Frontal cortex (tissue), 4 donors: ENCODE results near the gene SORBS2. TPM values are rescaled to one million over a fixed set of nuclear protein-coding genes. Genes with fewer than 3 reads are reported as not detected.

Experiments used
- DNase-seq, 2 donors: peaks; one replicate each; pipeline ENCODE4 v3.0.0; 2012; ENCODE audit warnings: low spot score in 2 of 2
- FAIRE-seq: peaks from 2 replicates; lab custom pipeline; 2012; peaks lifted over from hg19 to GRCh38; lab: Jason Lieb, UNC
- total RNA-seq: library from RNA; depleted of rRNA; stranded (reverse); fragments of >200 nt; gene quantifications from one replicate; pipeline ENCODE4 v1.2.3, GENCODE V29; 2014
- donor health status: control.
- donor health status: control.
- donor health status: control.

SORBS2 gene
- total RNA-seq, 1 donor from 2014 or later = 46.9 TPM

DNA sequence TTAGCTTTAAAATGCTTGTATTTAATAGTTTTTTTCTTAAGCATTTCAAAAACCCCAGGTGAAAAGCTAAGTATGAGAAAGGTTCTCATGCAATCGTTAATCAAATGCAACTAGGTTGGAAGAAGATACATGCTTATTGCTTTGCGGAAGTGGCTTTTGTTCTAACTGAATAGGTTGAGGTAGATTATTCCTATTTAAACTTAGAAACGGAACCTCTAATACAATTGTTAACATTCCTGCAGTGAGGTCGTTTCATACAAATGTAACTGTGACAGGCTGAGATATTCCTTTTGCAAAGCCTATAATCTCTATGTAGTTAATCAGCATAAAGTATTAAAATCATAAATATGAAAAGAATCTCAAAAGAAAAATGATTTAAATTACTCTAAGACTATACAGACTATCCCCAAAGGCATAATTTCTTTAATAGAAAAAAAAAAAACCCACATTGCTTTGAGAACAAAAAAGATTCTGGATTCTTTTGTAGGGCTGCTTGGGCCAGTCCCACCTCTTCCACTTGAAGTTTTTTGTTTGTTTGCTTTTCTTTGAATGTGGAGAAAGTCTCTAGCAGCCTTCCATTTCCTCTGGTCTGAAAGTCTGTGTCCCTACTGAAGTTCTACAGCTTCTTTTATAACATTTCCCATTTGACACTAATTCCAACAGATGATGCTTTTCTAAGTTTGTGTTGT, 25.6 kb upstream of the SORBS2 start:
- DNase-seq (no peak), FAIRE-seq (no peak)

DNA sequence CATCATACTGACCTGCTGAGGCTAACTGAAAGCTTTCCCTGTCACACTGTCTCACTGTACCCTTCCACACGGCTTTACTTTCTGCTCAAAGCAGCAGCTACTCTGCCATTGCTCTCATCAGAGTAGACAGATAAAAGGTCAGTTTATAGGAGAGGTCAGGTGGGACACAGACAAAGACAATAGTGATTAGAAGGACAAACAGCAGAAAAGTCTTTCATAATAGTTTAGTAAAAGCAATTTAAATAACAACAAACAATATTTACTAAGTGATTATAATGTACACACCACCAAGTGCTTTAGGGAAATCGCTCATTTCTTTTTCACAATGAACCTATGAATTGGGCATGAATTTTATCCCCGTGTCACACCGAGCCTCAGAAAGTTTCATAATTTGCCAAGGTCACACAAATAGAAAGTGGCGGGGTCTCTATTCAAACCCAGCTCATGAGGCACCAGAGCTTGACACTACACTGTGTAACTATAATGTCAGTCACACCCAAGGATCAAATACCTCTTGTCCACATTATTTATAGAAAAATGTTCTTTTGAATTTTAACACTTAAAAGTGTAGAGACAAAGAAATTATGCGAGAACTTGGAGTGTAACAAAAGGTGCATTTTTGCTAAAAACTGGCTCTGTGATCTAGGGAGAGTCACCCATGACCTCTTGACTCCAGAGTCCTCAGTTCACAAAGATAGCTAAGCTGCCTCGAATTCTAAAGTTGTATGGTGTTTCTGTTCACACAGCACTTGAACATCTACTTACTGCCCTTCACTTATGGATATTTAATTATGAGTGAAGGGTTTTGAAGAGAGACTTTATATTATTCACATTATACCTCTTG, 24.5 kb upstream of the SORBS2 start:
- DNase-seq (no peak), FAIRE-seq (no peak)

- FAIRE-seq (no peak), DNase-seq (no peak)
Observed at GRCh38 chr4:185835814-185836213, 23.8 kb upstream of the SORBS2 start.

- DNase-seq = no peak
- no peak for FAIRE-seq
Observed at GRCh38 chr4:185835336-185835735, 23.3 kb upstream of the SORBS2 start.

- FAIRE-seq = no peak
Observed at GRCh38 chr4:185834778-185835177, 22.8 kb upstream of the SORBS2 start.

GRCh38 chr4:185834088-185834487, 22.1 kb upstream of the SORBS2 start:
- DNase-seq (no peak), FAIRE-seq (no peak)

More at GRCh38 chr4:185834778-185835177, 22.8 kb upstream of the SORBS2 start:
- DNase-seq = no peak

DNA sequence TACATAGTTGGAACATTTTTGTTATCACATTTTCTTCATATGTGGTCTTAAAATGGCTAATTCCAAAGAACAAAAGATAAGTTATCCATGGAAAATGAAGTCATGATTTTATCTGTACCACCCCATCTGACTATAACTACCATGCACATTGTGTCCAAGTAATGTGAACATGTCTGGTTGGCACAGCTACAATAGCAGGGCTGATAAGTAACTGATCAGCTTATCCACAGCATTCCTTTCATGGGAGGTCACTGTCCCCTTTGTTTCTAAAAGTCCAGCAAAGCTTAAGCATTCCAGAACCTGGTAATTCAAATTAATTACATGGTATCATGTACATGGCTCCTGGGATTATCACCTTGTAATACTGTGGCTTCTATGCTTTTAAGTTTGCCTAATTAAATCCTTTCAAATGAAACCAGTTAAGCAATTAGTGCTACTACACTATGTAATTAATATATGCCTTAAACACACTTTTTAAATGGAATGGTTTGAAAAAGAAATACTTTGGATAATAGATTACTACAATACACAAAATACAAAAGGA, 21.1 kb upstream of the SORBS2 start:
- DNase-seq (no peak), FAIRE-seq (no peak)

- DNase-seq = no peak
Observed at GRCh38 chr4:185831125-185831815, 19.3 kb upstream of the SORBS2 start.

DNA sequence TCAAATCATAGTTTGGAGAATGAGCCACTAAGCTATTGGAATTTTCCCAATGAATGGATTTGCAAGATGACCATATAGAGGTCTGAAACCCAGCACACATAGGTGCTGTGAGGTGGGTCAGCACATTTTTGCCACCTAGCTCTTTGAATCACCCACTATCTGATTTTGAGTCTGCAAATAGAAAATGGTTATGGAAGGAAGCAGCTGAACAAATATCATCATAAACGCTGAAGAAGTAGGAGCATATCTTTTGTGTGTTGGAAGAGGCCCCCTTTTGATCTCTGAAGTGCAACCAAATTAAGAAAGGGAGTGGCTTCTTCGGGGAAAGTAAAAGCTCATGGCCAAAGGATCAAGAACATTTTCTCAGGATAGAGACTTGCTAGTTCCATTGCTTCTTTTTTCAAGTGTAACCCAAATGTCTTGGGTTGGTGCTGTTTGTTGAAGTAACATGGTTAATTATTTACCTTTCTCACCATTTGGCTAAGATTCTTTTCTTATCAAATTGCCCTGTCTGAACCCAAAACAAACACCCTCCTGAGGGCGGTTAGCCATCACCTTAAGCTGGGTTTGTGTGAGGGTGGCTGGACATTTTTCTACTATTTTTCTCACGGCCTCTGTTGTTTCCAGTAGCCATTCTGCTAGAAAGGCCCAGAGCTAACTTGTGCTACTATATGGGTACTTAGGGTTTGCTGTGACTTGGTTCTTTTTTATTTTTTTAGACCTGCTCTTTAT, 18.4 kb upstream of the SORBS2 start:
- no peak for FAIRE-seq
- no peak for DNase-seq

More at GRCh38 chr4:185831125-185831815, 19.3 kb upstream of the SORBS2 start:
- FAIRE-seq = no peak

GRCh38 chr4:185826381-185826780, 14.4 kb upstream of the SORBS2 start:
- DNase-seq = no peak
- no peak for FAIRE-seq

- no peak for DNase-seq
- FAIRE-seq = no peak
Observed at GRCh38 chr4:185825737-185826136, 13.7 kb upstream of the SORBS2 start.

DNA sequence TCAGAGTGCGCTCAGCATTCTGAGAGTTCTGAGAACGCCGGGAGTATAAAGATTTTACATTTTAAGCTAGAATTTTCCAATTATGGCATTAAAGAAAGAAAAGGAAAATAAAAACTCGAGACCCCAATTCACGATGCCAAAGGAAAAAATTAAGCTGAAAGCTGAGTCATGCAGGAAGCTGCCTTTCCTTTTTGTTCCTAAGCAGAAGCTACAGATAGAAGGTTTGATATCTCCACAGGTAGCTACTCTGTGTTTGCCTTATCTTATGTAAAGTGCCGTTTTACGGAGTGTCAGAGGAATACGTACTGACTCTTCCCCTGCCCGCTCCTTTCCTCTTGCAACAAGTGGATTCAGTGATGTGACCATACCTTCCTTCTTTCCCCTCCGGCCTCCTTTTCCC, 10.8 kb upstream of the SORBS2 start:
- DNase-seq = no peak
- FAIRE-seq = no peak

DNA sequence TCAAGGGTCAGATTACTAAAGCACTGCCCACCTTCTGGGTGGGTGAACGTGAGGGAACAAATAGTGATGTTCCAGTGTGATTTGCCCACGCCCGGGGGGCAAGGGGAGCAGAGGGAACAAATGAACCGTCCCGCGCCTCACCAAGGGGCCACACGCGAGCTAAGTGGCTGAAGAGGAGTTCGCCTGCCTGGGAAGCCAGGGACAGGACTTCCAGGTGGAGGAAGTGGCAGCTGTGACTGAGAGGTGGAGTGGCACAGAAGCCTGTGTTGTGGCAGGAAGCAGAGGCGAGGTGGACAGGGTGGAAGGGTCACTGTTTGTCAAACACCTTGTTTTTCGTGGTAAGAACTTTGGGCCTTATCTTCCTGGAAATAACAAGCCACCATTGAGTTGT, 9.0 kb upstream of the SORBS2 start:
- FAIRE-seq (no peak), DNase-seq (no peak)

- FAIRE-seq (no peak), DNase-seq (no peak)
Observed at GRCh38 chr4:185820146-185821028, 8.4 kb upstream of the SORBS2 start.

DNA sequence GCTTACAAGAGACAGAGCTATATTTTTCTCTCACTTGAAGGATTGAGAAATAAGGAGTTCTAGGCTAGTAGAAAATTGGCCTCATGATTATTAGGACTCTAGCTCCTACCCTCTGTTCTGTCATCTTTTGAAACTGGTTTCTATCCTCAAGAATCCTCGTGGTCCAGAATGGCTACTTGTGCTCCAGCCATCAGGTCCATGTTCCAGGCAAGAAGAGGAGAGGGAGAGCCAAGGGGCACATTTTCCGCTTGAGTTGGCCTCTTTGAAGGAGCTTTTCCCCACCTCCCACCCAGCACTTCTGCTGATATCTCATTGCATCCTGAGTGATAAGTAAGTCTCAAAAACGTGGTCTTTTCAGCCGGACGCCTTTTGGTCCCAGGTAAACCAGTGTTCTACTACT, 7.2 kb upstream of the SORBS2 start:
- FAIRE-seq = no peak
- DNase-seq = no peak

DNA sequence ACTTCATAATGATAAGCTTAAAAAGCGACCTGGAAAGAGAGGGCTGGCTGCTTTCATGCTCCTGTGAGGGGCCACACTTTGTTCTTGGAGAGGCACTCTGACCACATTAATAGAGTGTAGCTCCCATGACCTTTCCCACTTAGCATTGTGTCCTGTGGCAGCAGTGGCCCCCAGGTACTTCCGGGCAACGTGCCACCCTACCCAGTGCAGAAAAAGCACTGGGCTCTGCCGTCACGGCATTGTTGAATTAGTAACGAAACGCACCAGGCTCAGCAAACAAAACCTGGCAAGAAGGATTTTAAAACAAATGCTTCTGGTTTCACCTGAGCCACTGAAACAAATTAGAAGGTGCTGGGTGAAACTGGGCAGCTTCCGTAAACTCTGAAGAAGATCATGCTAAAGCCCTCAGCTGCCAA, 5.4 kb upstream of the SORBS2 start:
- DNase-seq (no peak), FAIRE-seq (no peak)

- DNase-seq = no peak
- no peak for FAIRE-seq
Observed at GRCh38 chr4:185813133-185813532, 1.1 kb upstream of the SORBS2 start.

DNA sequence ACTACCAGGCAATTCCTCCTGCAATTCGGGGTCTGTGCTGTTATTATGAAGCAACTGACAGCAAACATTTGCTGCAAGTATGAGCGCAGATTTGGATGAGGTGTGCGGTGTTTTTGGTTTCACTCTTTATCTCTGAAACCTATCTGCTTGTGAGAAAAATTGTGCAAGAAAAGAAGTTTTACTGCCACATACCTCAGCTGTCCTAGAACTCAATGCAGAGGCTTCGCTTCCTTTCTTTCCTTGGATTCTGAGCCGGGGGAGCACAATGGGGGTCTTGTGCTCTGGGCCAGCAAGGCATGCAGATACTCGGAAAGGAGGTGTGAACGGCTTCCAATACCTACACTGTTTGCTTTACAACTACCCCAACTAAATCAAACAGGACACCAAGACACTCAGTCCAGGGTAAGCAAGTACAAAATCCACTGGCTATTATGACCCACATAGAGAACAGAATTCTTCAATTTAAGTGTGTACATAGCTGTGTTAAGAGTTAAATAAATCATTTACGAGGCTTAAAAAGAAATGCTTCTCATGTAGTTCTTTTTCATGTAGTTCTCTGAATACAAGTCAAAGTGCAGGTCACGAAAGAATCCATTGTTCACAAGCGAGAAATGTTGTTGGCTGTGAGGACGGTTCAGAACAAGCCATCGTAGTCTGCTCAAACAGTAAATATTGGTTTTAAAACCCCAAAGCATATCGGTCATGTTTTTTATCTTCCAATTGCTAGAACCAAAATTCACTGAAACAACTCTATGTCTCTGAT, 1.1 kb downstream of the SORBS2 start:
- no peak for DNase-seq
- no peak for FAIRE-seq
